K562 (cell line): ENCODE measurements around the gene MRPS10. TPM values are rescaled to one million over a fixed set of nuclear protein-coding genes. Genes with fewer than 3 reads are reported as not detected.

Experiments used
- DPF2 ChIP-seq: fragments of 450-650 bp; IDR thresholded peaks from 2 replicates; pipeline ENCODE4 v1.6.1; 2016
- EHMT2 ChIP-seq: fragments of 450-650 bp; IDR thresholded peaks from 2 replicates; pipeline ENCODE4 v1.6.1; 2018; ENCODE audit warnings: antibody characterized with exemption
- FOSL1 ChIP-seq: fragments of 200-800 bp; sonication (Bioruptor generic); conservative IDR thresholded peaks from 2 replicates; pipeline ENCODE4 v1.6.1; 2016; ENCODE audit warnings: missing genetic modification characterization, missing compliant biosample characterization
- FOXO4 ChIP-seq: fragments of 450-650 bp; formaldehyde crosslinking; IDR thresholded peaks from 2 replicates; pipeline ENCODE4 v1.4.0; 2020; ENCODE audit warnings: mild to moderate bottlenecking, moderate library complexity
- HDAC6 ChIP-seq: IDR thresholded peaks from 2 replicates; pipeline ENCODE4 v1.6.1; 2012; ENCODE audit warnings: low read depth, mild to moderate bottlenecking, control low read depth, inconsistent platforms, low read length, moderate library complexity
- MEF2D ChIP-seq: conservative IDR thresholded peaks from 2 replicates; pipeline ENCODE4 v1.6.1; 2016; ENCODE audit warnings: low read depth, missing genetic modification characterization, missing compliant biosample characterization
- MTF1 ChIP-seq: fragments of 250-450 bp; sonication (Bioruptor Pico); IDR thresholded peaks from 2 replicates; pipeline ENCODE4 v1.9.0; 2021; ENCODE audit warnings: moderate library complexity, mild to moderate bottlenecking, inconsistent platforms, borderline replicate concordance
- NFE2 ChIP-seq: IDR thresholded peaks from 2 replicates; pipeline ENCODE4 v1.6.1; 2014; ENCODE audit warnings: antibody characterized with exemption, low read depth
- POLR2H ChIP-seq: IDR thresholded peaks from 2 replicates; pipeline ENCODE4 v1.6.1; 2016; ENCODE audit warnings: missing genetic modification characterization, low read depth, mild to moderate bottlenecking, control low read depth, missing compliant biosample characterization, moderate library complexity
- RBFOX2 ChIP-seq: fragments of 200-400 bp; formaldehyde crosslinking; IDR thresholded peaks from 2 replicates; pipeline ENCODE4 v1.6.1; 2017; ENCODE audit warnings: low read depth, mild to moderate bottlenecking, low read length, moderate library complexity
- RBM22 ChIP-seq: fragments of 200-400 bp; formaldehyde crosslinking; IDR thresholded peaks from 2 replicates; pipeline ENCODE4 v1.6.1; 2018; ENCODE audit warnings: low read length, low read depth; ENCODE audit not compliant: poor library complexity, severe bottlenecking
- SMARCA4 ChIP-seq: fragments of 450-650 bp; IDR thresholded peaks from 2 replicates; pipeline ENCODE4 v1.6.1; 2016
- SOX6 ChIP-seq: fragments of 450-650 bp; IDR thresholded peaks from 2 replicates; pipeline ENCODE4 v1.6.1; 2014; ENCODE audit warnings: mild to moderate bottlenecking
- TEAD1 ChIP-seq, 2 experiments: fragments of 450-650 bp in 1 of 2; sonication (generic) in 1 of 2; formaldehyde crosslinking; IDR thresholded peaks; 2 replicates each; pipeline versions ENCODE4 v1.4.0 to v1.8.0; 2020 to 2022; ENCODE audit warnings: mild to moderate bottlenecking in 2 of 2, missing genetic modification reagents in 1 of 2
- USF2 ChIP-seq: sonication (generic); formaldehyde crosslinking; IDR thresholded peaks from 2 replicates; pipeline ENCODE4 v1.5.0; 2020; ENCODE audit warnings: missing genetic modification reagents
- ZBTB17 ChIP-seq: fragments of 450-650 bp; formaldehyde crosslinking; IDR thresholded peaks from 2 replicates; pipeline ENCODE4 v1.4.0; 2020; ENCODE audit warnings: mild to moderate bottlenecking
- ZBTB49 ChIP-seq: sonication (generic); formaldehyde crosslinking; IDR thresholded peaks from 2 replicates; pipeline ENCODE4 v1.8.0; 2022; ENCODE audit warnings: missing genetic modification reagents, mild to moderate bottlenecking, borderline replicate concordance
- ZNF121 ChIP-seq: sonication (generic); formaldehyde crosslinking; conservative IDR thresholded peaks from 2 replicates; pipeline ENCODE4 v1.8.0; 2022; ENCODE audit warnings: missing genetic modification reagents
- ZNF133 ChIP-seq: fragments of 250-450 bp; sonication (Bioruptor Pico); IDR thresholded peaks from 2 replicates; pipeline ENCODE4 v1.4.0; 2020; ENCODE audit warnings: mild to moderate bottlenecking
- ZNF316 ChIP-seq: fragments of 450-650 bp; IDR thresholded peaks from 2 replicates; pipeline ENCODE4 v1.6.1; 2016
- ZNF695 ChIP-seq: fragments of 450-650 bp; formaldehyde crosslinking; IDR thresholded peaks from 2 replicates; pipeline ENCODE4 v1.4.0; 2020; ENCODE audit warnings: mild to moderate bottlenecking, moderate library complexity
- ZNF76 ChIP-seq: fragments of 250-450 bp; sonication (Bioruptor Pico); IDR thresholded peaks from 2 replicates; pipeline ENCODE4 v1.4.0; 2020; ENCODE audit warnings: mild to moderate bottlenecking, moderate library complexity, borderline replicate concordance
- polyA plus RNA-seq, 8 experiments: library from polyadenylated mRNA; depleted of rRNA in 4 of 8; stranded (reverse) in 5 of 8; unstranded in 3 of 8; fragments of >200 nt; fragmentation: Nextera tagmentation in 2 of 8; fragmentation: Illumina TruSeq in 1 of 8; extraction: Ambion mirVana in 2 of 8; extraction: Trizol in 1 of 8; gene quantifications; 2 replicates each; pipeline versions ENCODE4 v1.2.1 to v1.2.3, GENCODE V29; 2011 to 2014; ENCODE audit warnings: inconsistent platforms in 1 of 8, missing spikeins in 1 of 8
- total RNA-seq, 7 experiments: library from RNA; depleted of rRNA in 6 of 7; stranded (reverse); fragments of >200 nt in 6 of 7; fragmentation: Illumina TruSeq in 2 of 7; extraction: Trizol in 2 of 7; gene quantifications; 2 replicates each; pipeline versions ENCODE4 v1.2.1 to v1.2.3, GENCODE V29; 2011 to 2021; ENCODE audit warnings: low replicate concordance in 1 of 7
- TF ChIP-seq, protein P1 (sequence below): fragments of 250-450 bp; sonication (Bioruptor Pico); IDR thresholded peaks from 2 replicates; pipeline ENCODE4 v1.5.0; 2021; ENCODE audit warnings: mild to moderate bottlenecking, moderate library complexity

Gene MRPS10
- total and polyA plus RNA-seq, 9 of the 15 experiments (the other 6 are each of a cell fraction or from before 2014, with no cell fraction given): 48.6 to 166 (median 93.7) TPM

DNA sequence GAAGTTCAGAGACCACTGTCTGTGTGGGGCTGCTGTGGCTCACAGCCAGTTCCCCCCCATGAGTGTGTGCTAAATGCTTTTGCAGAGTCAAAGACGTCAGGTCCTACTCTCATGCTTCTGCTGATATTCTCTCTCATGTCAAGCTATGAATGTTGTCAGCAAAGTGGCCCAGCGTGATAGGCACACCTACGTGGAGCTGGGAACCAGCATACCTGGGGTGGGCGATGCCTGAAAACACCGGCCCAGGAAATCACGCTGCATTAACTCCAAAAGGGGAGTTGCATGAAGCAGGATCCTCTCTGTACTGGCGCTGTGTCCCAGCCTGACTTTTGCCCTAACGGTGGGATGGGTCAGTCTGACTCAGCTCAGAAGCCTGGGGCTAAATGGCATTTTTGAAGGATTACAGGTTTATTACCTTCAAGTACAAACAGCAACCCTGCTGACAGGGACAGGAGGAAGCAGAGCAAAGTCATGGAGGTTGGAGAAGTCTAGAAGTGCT, 9.0 kb upstream of the MRPS10 start (continued):
- no peak for TF ChIP-seq HDAC6
- TF ChIP-seq USF2 (CRISPR knock-in tag): no peak
- TF ChIP-seq EHMT2: no peak
- TF ChIP-seq SMARCA4: no peak
- no peak for TF ChIP-seq MEF2D
- no peak for TF ChIP-seq ZNF121 (CRISPR knock-in tag)
- TF ChIP-seq FOSL1 (tag): peak; percentile 76
- TF ChIP-seq MTF1 (CRISPR knock-in tag): no peak
- TF ChIP-seq RBFOX2: no peak
- TF ChIP-seq POLR2H (tag): no peak
- TF ChIP-seq, protein P1, sequence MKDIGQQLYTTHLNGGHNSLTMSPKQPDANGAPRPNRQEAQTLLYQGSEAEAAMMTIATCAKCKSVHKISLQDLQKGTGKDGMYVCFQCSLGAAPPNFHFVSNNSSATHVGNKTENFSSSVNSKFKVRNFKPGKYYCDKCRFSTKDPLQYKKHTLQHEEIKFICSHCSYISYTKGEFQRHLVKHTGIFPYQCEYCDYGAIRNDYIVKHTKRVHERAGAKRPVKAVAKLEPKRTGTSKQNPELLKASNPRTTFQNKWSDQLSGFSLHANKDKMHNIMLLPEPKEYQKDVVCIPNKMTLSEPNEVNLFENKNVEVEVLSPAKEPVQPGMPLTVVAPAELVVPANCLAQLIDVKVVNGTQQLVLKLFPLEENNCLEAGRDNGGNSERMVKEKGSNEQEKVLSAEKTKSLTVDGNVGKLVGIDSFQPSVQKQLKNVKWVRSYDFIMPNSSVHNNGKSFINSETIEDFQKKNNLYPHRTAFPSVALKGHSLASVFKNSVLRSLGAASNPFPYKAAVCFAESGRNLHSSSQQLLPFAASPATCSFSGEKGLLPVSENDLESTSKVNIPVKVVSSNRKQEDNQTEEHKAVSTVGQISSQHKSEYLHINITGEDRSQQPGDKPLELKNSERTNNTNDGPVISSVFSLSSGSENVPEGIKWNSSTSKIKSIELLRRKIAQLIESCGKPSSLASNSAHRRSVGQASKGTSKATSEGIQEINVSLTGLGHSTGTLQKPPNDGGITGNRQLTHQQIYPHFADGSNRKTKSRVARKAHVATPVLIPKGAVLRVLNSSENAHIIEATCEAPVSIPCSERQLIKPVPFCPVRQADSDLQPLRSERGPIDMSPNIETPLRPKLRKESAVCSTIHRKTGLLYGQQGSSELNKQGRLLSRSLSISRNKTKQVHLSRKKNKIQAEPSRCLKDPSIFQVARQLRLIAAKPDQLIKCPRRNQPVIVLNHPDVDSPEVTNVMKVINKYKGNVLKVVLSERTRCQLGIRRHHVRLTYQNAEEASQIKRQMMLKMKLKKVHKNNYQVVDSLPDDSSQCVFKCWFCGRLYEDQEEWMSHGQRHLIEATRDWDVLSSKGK (CRISPR knock-in tag): no peak
- no peak for TF ChIP-seq ZNF695 (CRISPR knock-in tag)
- TF ChIP-seq FOXO4 (CRISPR knock-in tag): no peak
- no peak for TF ChIP-seq ZNF133 (CRISPR knock-in tag)
- 0 out of 2 replicates have a peak, but pooled peaks have one; percentile 15 for TF ChIP-seq NFE2
- no peak; the same call in 1 of the 2 replicates for TF ChIP-seq ZNF316
- no peak for TF ChIP-seq RBM22
- TF ChIP-seq SOX6: peak; percentile 24; the same call in 1 of the 2 replicates
- TF ChIP-seq ZNF76: no peak
- TF ChIP-seq TEAD1 (CRISPR knock-in tag; IDR thresholded peaks at IDR 0.05): no peak
- no peak for TF ChIP-seq ZBTB17 (CRISPR knock-in tag)
- TF ChIP-seq DPF2: peak; percentile 40; the same call in 1 of the 2 replicates
- no peak for TF ChIP-seq ZBTB49
